Measurements from ENCODE around the gene INSIG1. TPM values are rescaled to one million over a fixed set of nuclear protein-coding genes. Genes with fewer than 3 reads are reported as not detected.

Gene INSIG1
- total and polyA plus RNA-seq, 2 donors (not counting 3 experiments of a cell fraction or from before 2014, with no cell fraction given), result 79.3 to 102 TPM

DNA sequence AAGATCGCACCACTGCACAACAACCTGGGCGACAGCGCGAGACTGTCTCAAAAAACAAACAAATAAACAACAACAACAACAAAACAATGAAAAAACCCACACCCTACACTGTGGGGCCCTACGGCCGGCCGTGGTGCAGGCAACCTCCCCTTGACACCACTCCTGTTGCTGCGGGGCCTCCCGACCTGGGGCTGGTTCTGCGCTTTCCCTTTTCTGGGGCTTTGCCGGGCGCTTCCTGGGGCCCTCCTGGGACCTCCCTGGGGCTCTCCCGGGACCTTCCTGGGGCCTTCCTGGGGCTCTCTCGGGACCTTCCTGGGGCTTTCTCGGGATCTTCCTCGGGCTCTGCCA, 46.6 kb downstream of the INSIG1 start:
- no peak overlapping the region for H3K4me3 ChIP-seq (replicated peaks in 1 of 3; ENCODE audit: insufficient read depth in 1 of 3, low read depth in 1 of 3, low read length in 3 of 3)
- FAIRE-seq, result no peak

More for the DNA sequence above, 46.6 kb downstream of the INSIG1 start:
- Histone ChIP-seq H3K9me1 (replicated peaks; ENCODE audit: control insufficient read depth, extremely low read depth, insufficient read depth, low read length) (no peaks in the 10 kb centered on the region), H4K20me1 (replicated peaks; ENCODE audit: control insufficient read depth, extremely low read depth, insufficient read depth, low read length) (no peaks in the 10 kb centered on the region), H3K36me3 (ENCODE audit: control insufficient read depth in 2 of 2, extremely low read depth in 1 of 2, insufficient read depth in 2 of 2, low read length in 2 of 2) (no peaks in the 10 kb centered on the region), H3K27me3 (ENCODE audit: control insufficient read depth in 2 of 2, insufficient read depth in 2 of 2, low read length in 2 of 2) (peaks cover 2 to 3% of the 10 kb centered on the region in 2 experiments), H3K4me1 (ENCODE audit: control insufficient read depth, extremely low read depth, insufficient read depth, low read length) (no peaks in the 10 kb centered on the region), H3K9me3 (replicated peaks; ENCODE audit: control insufficient read depth, insufficient read depth, low read length) (no peaks in the 10 kb centered on the region), H3K79me2 (ENCODE audit: control insufficient read depth, insufficient read depth, low read length) (no peaks in the 10 kb centered on the region), H3K4me2 (ENCODE audit: insufficient read depth, low read length) (no peak overlapping the region), H3K27ac (ENCODE audit: insufficient read depth, low read depth, low read length) (no peak overlapping the region), H2AFZ (ENCODE audit: low read depth, low read length) (no peak overlapping the region), H3K9ac (replicated peaks; ENCODE audit: extremely low read depth, insufficient read depth, low read length) (peak overlapping the region; percentile 33)
- no peak for TF ChIP-seq EZH2 (IDR thresholded peaks at IDR 0.05; ENCODE audit: borderline replicate concordance, low read depth, low read length, severe bottlenecking)
- TF ChIP-seq, protein P1, sequence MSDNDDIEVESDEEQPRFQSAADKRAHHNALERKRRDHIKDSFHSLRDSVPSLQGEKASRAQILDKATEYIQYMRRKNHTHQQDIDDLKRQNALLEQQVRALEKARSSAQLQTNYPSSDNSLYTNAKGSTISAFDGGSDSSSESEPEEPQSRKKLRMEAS (IDR thresholded peaks at IDR 0.05; ENCODE audit: insufficient read depth, insufficient read length), result no peak
- TF ChIP-seq POLR2A (IDR thresholded peaks at IDR 0.05; ENCODE audit: low read depth, low read length), result no peak
- no peak for TF ChIP-seq JUN (IDR thresholded peaks at IDR 0.05; ENCODE audit: borderline replicate concordance, insufficient read depth, insufficient read length, low read depth)
- TF ChIP-seq MYC (IDR thresholded peaks at IDR 0.05; ENCODE audit: low read depth, low read length), result no peak
- no peak for TF ChIP-seq FOS (IDR thresholded peaks at IDR 0.05; ENCODE audit: borderline replicate concordance, insufficient read depth, low read length)
- TF ChIP-seq GATA2 (IDR thresholded peaks at IDR 0.05; ENCODE audit: insufficient read depth, insufficient read length, low read depth, low read length), result no peak
- TF ChIP-seq POLR2AphosphoS5 (IDR thresholded peaks at IDR 0.05; ENCODE audit: insufficient read depth, low read depth, low read length), result no peak
- no peak for TF ChIP-seq CTCF (IDR thresholded peaks at IDR 0.05; ENCODE audit: extremely low read depth in 1 of 2, insufficient read depth in 1 of 2, low read depth in 1 of 2, low read length in 2 of 2)
- ChIA-PET CTCF (interaction anchor here (0.5 to 4.0 kb wide), 40 partner anchors 8 to 430 kb away, joined by 3 to 61 read pairs (median 4); partner anchors contain the start of genes INSIG1 and PAXIP1), POLR2A (no interaction called here)
- no peak for DNase-seq (ENCODE audit: low read depth, low spot score)
- dilution Hi-C loops (cut with MboI; ENCODE audit: extremely low pct_ligation_motif_present, low sequenced_read_pairs) (loop anchor here (25.0 kb wide), 1 partner anchor 157 kb away; no protein-coding TSS in a partner anchor), intact Hi-C loops (cut with micrococcal nuclease) (no loop called here)
- no TSS peak for BruUV-seq (replicated peaks)
